SK-N-SH (cell line): ENCODE data around the gene NAP1L5. TPM values are rescaled to one million over a fixed set of nuclear protein-coding genes. Genes with fewer than 3 reads are reported as not detected.

ENCODE experiments used
- CTCF ChIA-PET: fragments of 300-600, 350-600 bp; formaldehyde crosslinking; extraction: SDS; loops from one replicate; lab custom pipeline; 2021; lab: Yijun Ruan, JAX
- POLR2A ChIA-PET: fragments of 350-600 bp; sonication (Branson Sonifier 250); formaldehyde crosslinking; extraction: SDS; loops from one replicate; lab custom pipeline; 2020; ENCODE audit warnings: antibody characterized with exemption, inconsistent platforms; lab: Yijun Ruan, JAX
- DNase-seq: peaks from one replicate; pipeline ENCODE4 v3.0.0; 2012
- H2AFZ ChIP-seq: fragments of 200-600 bp; sonication (generic); 2 replicates; pipeline ENCODE4 v1.8.1; 2016; ENCODE audit warnings: antibody characterized with exemption, mild to moderate bottlenecking, low read depth
- H3F3A ChIP-seq: fragments of 200-600 bp; sonication (generic); replicated peaks from 2 replicates; pipeline ENCODE3; 2016; ENCODE audit warnings: antibody characterized with exemption, mild to moderate bottlenecking; ENCODE audit not compliant: insufficient read depth
- H3K27ac ChIP-seq, 2 experiments: fragments of 200-500 bp in 1 of 2; fragments of 200-600 bp in 1 of 2; sonication (Bioruptor generic) in 1 of 2; sonication (generic), shearing (Covaris generic) in 1 of 2; 2 replicates each; pipeline versions ENCODE4 v1.5.1 to v1.6.1; 2014 to 2016; ENCODE audit warnings: low read depth in 2 of 2, inconsistent platforms in 1 of 2, low read length in 1 of 2, mild to moderate bottlenecking in 1 of 2, mixed read lengths in 1 of 2
- H3K27me3 ChIP-seq: fragments of 200-600 bp; sonication (generic), shearing (Covaris generic); 2 replicates; pipeline ENCODE4 v1.6.1; 2016; ENCODE audit warnings: mixed run types; ENCODE audit not compliant: insufficient read depth
- H3K36me3 ChIP-seq, 2 experiments: fragments of 200-500 bp in 1 of 2; fragments of 200-600 bp in 1 of 2; sonication (Bioruptor generic) in 1 of 2; sonication (generic) in 1 of 2; replicated peaks in 1 of 2; 2 replicates each; pipeline versions ENCODE3 to v1.5.1; 2014 to 2016; ENCODE audit warnings: low read length in 1 of 2, mild to moderate bottlenecking in 1 of 2; ENCODE audit not compliant: insufficient read depth in 2 of 2, control insufficient read depth in 1 of 2
- H3K4me1 ChIP-seq, 2 experiments: fragments of 200-500 bp in 1 of 2; fragments of 200-600 bp in 1 of 2; sonication (Bioruptor generic) in 1 of 2; sonication (generic), shearing (Covaris generic) in 1 of 2; 2 replicates each; pipeline versions ENCODE4 v1.5.1 to v1.6.1; 2014 to 2016; ENCODE audit warnings: low read depth in 1 of 2, low read length in 1 of 2, mixed run types in 1 of 2; ENCODE audit not compliant: insufficient read depth in 2 of 2, control insufficient read depth in 1 of 2
- H3K4me2 ChIP-seq: fragments of 200-600 bp; sonication (generic), shearing (Covaris generic); 2 replicates; pipeline ENCODE4 v1.6.1; 2017; ENCODE audit warnings: mixed run types
- H3K4me3 ChIP-seq, 2 experiments: fragments of 200-500 bp in 1 of 2; fragments of 200-600 bp in 1 of 2; sonication (Bioruptor generic) in 1 of 2; sonication (generic), shearing (Covaris generic) in 1 of 2; 2 replicates each; pipeline versions ENCODE4 v1.5.1 to v1.8.1; 2014 to 2016; ENCODE audit warnings: low read depth in 2 of 2, inconsistent platforms in 1 of 2, low read length in 1 of 2, mild to moderate bottlenecking in 1 of 2, mixed read lengths in 1 of 2, moderate library complexity in 1 of 2
- H3K79me2 ChIP-seq: fragments of 200-600 bp; sonication (generic); 2 replicates; pipeline ENCODE4 v1.8.1; 2017; ENCODE audit warnings: mild to moderate bottlenecking; ENCODE audit not compliant: insufficient read depth
- H3K9ac ChIP-seq: fragments of 200-600 bp; sonication (generic); 2 replicates; pipeline ENCODE4 v1.6.1; 2017; ENCODE audit warnings: mixed run types
- H3K9me2 ChIP-seq: fragments of 200-600 bp; sonication (generic); 2 replicates; pipeline ENCODE4 v1.6.1; 2017; ENCODE audit warnings: mixed run types
- H3K9me3 ChIP-seq: fragments of 200-600 bp; sonication (generic); 2 replicates; pipeline ENCODE4 v1.6.1; 2017; ENCODE audit warnings: mixed run types, mild to moderate bottlenecking, moderate library complexity
- H4K20me1 ChIP-seq: fragments of 200-600 bp; sonication (generic); 2 replicates; pipeline ENCODE4 v1.6.1; 2017; ENCODE audit warnings: mild to moderate bottlenecking, mixed run types; ENCODE audit not compliant: insufficient read depth
- CHD2 ChIP-seq: fragments of 150-350 bp; IDR thresholded peaks from 2 replicates; pipeline ENCODE4 v1.6.1; 2018; ENCODE audit warnings: low read length; ENCODE audit not compliant: partially characterized antibody
- EP300 ChIP-seq, 2 experiments: IDR thresholded peaks; 2 replicates each; pipeline versions ENCODE4 v1.4.0 to v1.6.1; 2012; ENCODE audit warnings: borderline replicate concordance in 1 of 2, low read depth in 1 of 2, low read length in 1 of 2
- FOSL2 ChIP-seq: IDR thresholded peaks from 2 replicates; pipeline ENCODE4 v1.4.0; 2012; ENCODE audit warnings: low read depth, mild to moderate bottlenecking, moderate library complexity, borderline replicate concordance
- FOXJ3 ChIP-seq: sonication (generic); formaldehyde crosslinking; IDR thresholded peaks from 2 replicates; pipeline ENCODE4 v1.5.1; 2020; ENCODE audit warnings: mild to moderate bottlenecking, missing genetic modification reagents
- GATA2 ChIP-seq: sonication (generic); formaldehyde crosslinking; IDR thresholded peaks from 2 replicates; pipeline ENCODE4 v1.5.0; 2020; ENCODE audit warnings: mild to moderate bottlenecking, missing genetic modification reagents
- MAX ChIP-seq: IDR thresholded peaks from 2 replicates; pipeline ENCODE4 v1.4.0; 2012; ENCODE audit warnings: low read depth
- MEF2A ChIP-seq: IDR thresholded peaks from 2 replicates; pipeline ENCODE4 v1.4.0; 2012; ENCODE audit warnings: low read depth, borderline replicate concordance
- POLR2AphosphoS5 ChIP-seq: IDR thresholded peaks from 2 replicates; pipeline ENCODE4 v1.6.1; 2012; ENCODE audit warnings: low read depth, low read length
- RAD21 ChIP-seq: IDR thresholded peaks from 2 replicates; pipeline ENCODE4 v1.6.1; 2012; ENCODE audit warnings: mild to moderate bottlenecking, low read length
- RFX5 ChIP-seq: IDR thresholded peaks from 2 replicates; pipeline ENCODE4 v1.6.1; 2012; ENCODE audit warnings: mild to moderate bottlenecking, improper control_type of control experiment, low read length
- SMC3 ChIP-seq: IDR thresholded peaks from 2 replicates; pipeline ENCODE4 v1.6.1; 2012; ENCODE audit warnings: low read depth, low read length, improper control_type of control experiment
- TEAD4 ChIP-seq: IDR thresholded peaks from 2 replicates; pipeline ENCODE4 v1.4.0; 2012; ENCODE audit warnings: mild to moderate bottlenecking, borderline replicate concordance; ENCODE audit not compliant: insufficient read depth
- WGBS: methylation state at CpG from one replicate; pipeline ENCODE4 v1.1.6; 2017; ENCODE audit warnings: low lambda C conversion rate; 5-methylcytosine and 5-hydroxymethylcytosine counted together
- polyA plus RNA-seq, 3 experiments: library from polyadenylated mRNA; depleted of rRNA; stranded (reverse); fragments of >200 nt; gene quantifications; 2 replicates each; pipeline ENCODE4 v1.2.3, GENCODE V29; 2012

The NAP1L5 gene
- polyA plus RNA-seq, 1 of the 3 experiments (the other 2 are of a cell fraction): 7.5 TPM

- H3K4me3 ChIP-seq: no peak overlapping the region
- H3K9me2 ChIP-seq: no peaks in the 10 kb centered on the region
- no peaks in the 10 kb centered on the region for H3K79me2 ChIP-seq
- no peaks in the 10 kb centered on the region for H3K27me3 ChIP-seq
- peaks cover 0 to 45% of the 10 kb centered on the region in 2 experiments for H3K36me3 ChIP-seq
- H3K4me1 ChIP-seq: no peaks in the 10 kb centered on the region
- WGBS: 89% methylated on average over 10 of the region's 10 CpGs
- H3K9ac ChIP-seq: no peak overlapping the region
- POLR2A ChIA-PET: no interaction called here
- CTCF ChIA-PET: interaction anchor here (1.2 kb wide), 1 partner anchor 13 kb away, joined by 3 read pairs; no protein-coding TSS in a partner anchor
- no peak overlapping the region for H3K4me2 ChIP-seq
- no peak for TF ChIP-seq POLR2AphosphoS5
- TF ChIP-seq GATA2 (CRISPR knock-in tag): no peak
- TF ChIP-seq MEF2A: no peak
- no peak for TF ChIP-seq FOXJ3 (CRISPR knock-in tag)
- TF ChIP-seq MAX: no peak
- no peak for TF ChIP-seq TEAD4
- TF ChIP-seq SMC3: no peak
- TF ChIP-seq RFX5: no peak
- no peak for TF ChIP-seq EP300 (IDR thresholded peaks at IDR 0.05; ENCODE audit: borderline replicate concordance in 1 of 2, low read depth in 1 of 2, low read length in 1 of 2)
- TF ChIP-seq CHD2: no peak
- no peak for TF ChIP-seq FOSL2
- TF ChIP-seq RAD21: no peak
- no peak for DNase-seq
- H3K9me3 ChIP-seq: peaks cover 9% of the 10 kb centered on the region; the same call in 1 of the 2 replicates
- no peaks in the 10 kb centered on the region for H3F3A ChIP-seq
- H2AFZ ChIP-seq: no peak overlapping the region
- H4K20me1 ChIP-seq: no peaks in the 10 kb centered on the region
- H3K27ac ChIP-seq: no peak overlapping the region
Observed at GRCh38 chr4:88720451-88721428, 23.1 kb upstream of the NAP1L5 start.

- H3K4me3 ChIP-seq: no peak overlapping the region
- 84% methylated on average over 1 of the region's 1 CpG for WGBS
- no peaks in the 10 kb centered on the region for H3K4me1 ChIP-seq
- no peak overlapping the region for H3K9ac ChIP-seq
- H4K20me1 ChIP-seq: no peaks in the 10 kb centered on the region
- peaks cover 0 to 37% of the 10 kb centered on the region in 2 experiments for H3K36me3 ChIP-seq
- H3K4me2 ChIP-seq: no peak overlapping the region
- H2AFZ ChIP-seq: no peak overlapping the region
- no peak for TF ChIP-seq RAD21
- TF ChIP-seq, all 33 proteins: peak for 0
- Histone ChIP-seq H3K79me2 (no peaks in the 10 kb centered on the region), H3K27me3 (no peaks in the 10 kb centered on the region), H3K9me2 (0 out of 2 replicates have a peak, but pooled peaks cover 3% of the 10 kb centered on the region), H3K9me3 (peaks cover 9% of the 10 kb centered on the region; the same call in 1 of the 2 replicates), H3K27ac (no peak overlapping the region), H3F3A (no peaks in the 10 kb centered on the region)
- DNase-seq: no peak
- POLR2A ChIA-PET: no interaction called here
- CTCF ChIA-PET: no interaction called here
Observed at GRCh38 chr4:88719381-88719780, 21.8 kb upstream of the NAP1L5 start.
